IMR-90 (cell line): ENCODE measurements around the gene SMCHD1. TPM values are rescaled to one million over a fixed set of nuclear protein-coding genes. Genes with fewer than 3 reads are reported as not detected.

Source experiments
- ATAC-seq: fragments of 200-7000 bp; cut with Tn5 transposase; 2 replicates; pipeline ENCODE4 v1.9.1; 2020; ENCODE audit warnings: low read depth, mild to moderate bottlenecking, moderate library complexity
- BruUV-seq: library from RNA; stranded (reverse); fragments of 400-500 nt; replicated peaks from 2 replicates; lab custom pipeline; 2021; lab: Mats Ljungman, UMichigan
- CTCF ChIA-PET: fragments of 300-600 bp; formaldehyde crosslinking; extraction: SDS; loops from one replicate; lab custom pipeline; 2021; ENCODE audit warnings: antibody characterized with exemption; lab: Yijun Ruan, JAX
- POLR2A ChIA-PET: fragments of 300-600 bp; sonication (Branson Sonifier 250); formaldehyde crosslinking; loops from one replicate; lab custom pipeline; 2022; ENCODE audit warnings: antibody characterized with exemption; ENCODE audit not compliant: unreplicated experiment; lab: Charles Lee
- DNase-seq: peaks from one replicate; pipeline ENCODE4 v3.0.0; 2013
- H2AFZ ChIP-seq: replicated peaks from 2 replicates; pipeline ENCODE3; 2013; ENCODE audit warnings: low read length, mild to moderate bottlenecking; ENCODE audit not compliant: poor library complexity
- H2AK5ac ChIP-seq: 2 replicates; pipeline ENCODE4 v1.6.1; 2013; ENCODE audit warnings: low read depth, low read length, inconsistent platforms
- H2AK9ac ChIP-seq: replicated peaks from 2 replicates; pipeline ENCODE3; 2013; ENCODE audit warnings: mild to moderate bottlenecking, low read depth, low read length, moderate library complexity; ENCODE audit not compliant: poor library complexity
- H2BK120ac ChIP-seq: 2 replicates; pipeline ENCODE4 v1.6.1; 2013; ENCODE audit warnings: low read depth, low read length, inconsistent platforms
- H2BK15ac ChIP-seq: 3 replicates; pipeline ENCODE4 v1.6.1; 2013; ENCODE audit warnings: low read depth, low read length, inconsistent platforms
- H2BK20ac ChIP-seq: 2 replicates; pipeline ENCODE4 v1.6.1; 2013; ENCODE audit warnings: low read depth, mild to moderate bottlenecking, inconsistent platforms, low read length, moderate library complexity
- H2BK5ac ChIP-seq: 2 replicates; pipeline ENCODE4 v1.6.1; 2013; ENCODE audit warnings: mild to moderate bottlenecking, low read depth, low read length, inconsistent platforms; ENCODE audit not compliant: poor library complexity, severe bottlenecking
- H3K14ac ChIP-seq: replicated peaks from 2 replicates; pipeline ENCODE4 v1.6.1; 2013; ENCODE audit warnings: low read depth, low read length, inconsistent platforms
- H3K18ac ChIP-seq: 2 replicates; pipeline ENCODE4 v1.6.1; 2013; ENCODE audit warnings: low read depth, low read length, control low read depth
- H3K23ac ChIP-seq: 2 replicates; pipeline ENCODE4 v1.6.1; 2013; ENCODE audit warnings: low read depth, low read length, inconsistent platforms
- H3K27ac ChIP-seq: 2 replicates; pipeline ENCODE4 v1.5.1; 2013; ENCODE audit warnings: mild to moderate bottlenecking, control low read depth, low read length; ENCODE audit not compliant: insufficient read depth
- H3K27me3 ChIP-seq: 2 replicates; pipeline ENCODE4 v1.6.1; 2013; ENCODE audit warnings: low read length; ENCODE audit not compliant: control insufficient read depth, insufficient read depth
- H3K36me3 ChIP-seq: 2 replicates; pipeline ENCODE4 v1.6.1; 2013; ENCODE audit warnings: low read length, mixed read lengths; ENCODE audit not compliant: control insufficient read depth, insufficient read depth
- H3K4ac ChIP-seq: 2 replicates; pipeline ENCODE4 v1.6.1; 2013; ENCODE audit warnings: low read depth, low read length, inconsistent platforms
- H3K4me1 ChIP-seq: 2 replicates; pipeline ENCODE4 v1.6.1; 2013; ENCODE audit warnings: low read length, mixed read lengths; ENCODE audit not compliant: control insufficient read depth, insufficient read depth
- H3K4me2 ChIP-seq: 2 replicates; pipeline ENCODE4 v1.6.1; 2013; ENCODE audit warnings: low read depth, mild to moderate bottlenecking, control low read depth, low read length, moderate library complexity
- H3K4me3 ChIP-seq: 2 replicates; pipeline ENCODE4 v1.5.1; 2013; ENCODE audit warnings: low read depth, mild to moderate bottlenecking, control low read depth, low read length, moderate library complexity; ENCODE audit not compliant: insufficient read depth
- H3K56ac ChIP-seq: 2 replicates; pipeline ENCODE4 v1.6.1; 2013; ENCODE audit warnings: low read length, inconsistent platforms; ENCODE audit not compliant: insufficient read depth; ENCODE audit errors: extremely low read depth
- H3K79me1 ChIP-seq, 2 experiments: 2 replicates each; pipeline ENCODE4 v1.6.1; 2013; ENCODE audit warnings: low read length in 2 of 2, inconsistent platforms in 1 of 2, low read depth in 1 of 2
- H3K9ac ChIP-seq: 2 replicates; pipeline ENCODE4 v1.6.1; 2013; ENCODE audit warnings: low read depth, low read length, control low read depth
- H3K9me1 ChIP-seq: 2 replicates; pipeline ENCODE4 v1.6.1; 2013; ENCODE audit warnings: low read length, inconsistent platforms; ENCODE audit not compliant: insufficient read depth
- H3K9me3 ChIP-seq: 2 replicates; pipeline ENCODE4 v1.6.1; 2013; ENCODE audit warnings: low read length; ENCODE audit not compliant: control insufficient read depth, insufficient read depth
- H4K20me1 ChIP-seq: 2 replicates; pipeline ENCODE4 v1.6.1; 2013; ENCODE audit warnings: low read length, inconsistent platforms; ENCODE audit not compliant: insufficient read depth
- H4K5ac ChIP-seq: 2 replicates; pipeline ENCODE4 v1.6.1; 2013; ENCODE audit warnings: mild to moderate bottlenecking, low read depth, low read length, control low read depth
- H4K8ac ChIP-seq, 2 experiments: 2 replicates each; pipeline ENCODE4 v1.6.1; 2013; ENCODE audit warnings: low read depth in 2 of 2, low read length in 2 of 2, control low read depth in 1 of 2, inconsistent platforms in 1 of 2
- H4K91ac ChIP-seq: 2 replicates; pipeline ENCODE4 v1.6.1; 2013; ENCODE audit warnings: low read depth, low read length, inconsistent platforms; ENCODE audit not compliant: insufficient read depth
- CEBPB ChIP-seq: IDR thresholded peaks from 2 replicates; pipeline ENCODE4 v1.6.1; 2012; ENCODE audit warnings: low read depth, low read length, improper control_type of control experiment
- CHD1 ChIP-seq: IDR thresholded peaks from 2 replicates; pipeline ENCODE4 v1.6.1; 2012; ENCODE audit warnings: low read depth, low read length, improper control_type of control experiment
- FOS ChIP-seq: fragments of 150-350 bp; IDR thresholded peaks from 2 replicates; pipeline ENCODE4 v1.6.1; 2016; ENCODE audit warnings: low read depth, low read length
- MAFK ChIP-seq: IDR thresholded peaks from 2 replicates; pipeline ENCODE4 v1.6.1; 2012; ENCODE audit warnings: low read depth, low read length, improper control_type of control experiment
- MXI1 ChIP-seq: IDR thresholded peaks from 2 replicates; pipeline ENCODE4 v1.6.1; 2012; ENCODE audit warnings: low read depth, mild to moderate bottlenecking, low read length, moderate library complexity, borderline replicate concordance
- NFE2L2 ChIP-seq: fragments of 150-350 bp; IDR thresholded peaks from 2 replicates; pipeline ENCODE4 v1.6.1; 2016; ENCODE audit warnings: low read depth, mild to moderate bottlenecking, low read length
- RCOR1 ChIP-seq: IDR thresholded peaks from 2 replicates; pipeline ENCODE4 v1.6.1; 2012; ENCODE audit warnings: mild to moderate bottlenecking, low read length, improper control_type of control experiment; ENCODE audit not compliant: insufficient replicate concordance
- RFX5 ChIP-seq: IDR thresholded peaks from 2 replicates; pipeline ENCODE4 v1.8.0; 2012; ENCODE audit warnings: low read depth, mild to moderate bottlenecking, low read length, moderate library complexity
- SMC3 ChIP-seq: fragments of 150-350 bp; IDR thresholded peaks from 2 replicates; pipeline ENCODE4 v1.6.1; 2016; ENCODE audit warnings: low read depth, mild to moderate bottlenecking, antibody characterized with exemption, low read length, moderate library complexity
- WGBS, 2 experiments: methylation state at CpG; one replicate each; pipeline versions ENCODE4 v1.1.5 to v1.1.7; 2013; ENCODE audit warnings: missing lambda C conversion rate in 2 of 2; ENCODE audit not compliant: insufficient read length in 1 of 2; ENCODE audit errors: extremely low coverage in 2 of 2; 5-methylcytosine and 5-hydroxymethylcytosine counted together
- dilution Hi-C: fragments of 300-500 bp; cut with HindIII; formaldehyde crosslinking; loops from one replicate; pipeline ENCODE4 v1.14.3; 2018; ENCODE audit warnings: low sequenced_read_pairs; ENCODE audit not compliant: unreplicated experiment
- in situ Hi-C: fragments of 300-500 bp; cut with MboI; formaldehyde crosslinking; loops from 3 replicates; pipeline ENCODE4 v1.14.3; 2019; ENCODE audit warnings: low sequenced_read_pairs, inconsistent platforms, mixed read lengths
- intact Hi-C: fragments of 100-400 bp; cut with micrococcal nuclease; formaldehyde crosslinking; loops from 2 replicates; pipeline ENCODE4 v1.10.0; 2022
- polyA plus RNA-seq, 3 experiments: library from polyadenylated mRNA; depleted of rRNA; stranded (reverse); fragments of >200 nt; gene quantifications; 2 replicates each; pipeline ENCODE4 v1.2.3, GENCODE V29; 2012; ENCODE audit warnings: low replicate concordance in 1 of 3
- total RNA-seq: library from RNA; depleted of rRNA; stranded (reverse); fragments of >200 nt; gene quantifications from 2 replicates; pipeline ENCODE4 v1.2.3, GENCODE V29; 2012
- TF ChIP-seq, protein P1 (sequence below): conservative IDR thresholded peaks from 2 replicates; pipeline ENCODE4 v1.5.1; 2012; ENCODE audit warnings: mild to moderate bottlenecking, low read depth, low read length, improper control_type of control experiment
- TF ChIP-seq, protein P2 (sequence below): fragments of 150-350 bp; IDR thresholded peaks from 2 replicates; pipeline ENCODE4 v1.6.1; 2016; ENCODE audit warnings: low read depth, mild to moderate bottlenecking, low read length, moderate library complexity, borderline replicate concordance
- TF ChIP-seq, protein P3 (sequence below): fragments of 150-350 bp; IDR thresholded peaks from 2 replicates; pipeline ENCODE4 v1.6.1; 2017; ENCODE audit warnings: mild to moderate bottlenecking, antibody characterized with exemption, low read length, low read depth

Gene SMCHD1
- total and polyA plus RNA-seq, 2 of the 4 experiments (the other 2 are of a cell fraction), result 14.8 to 47.3 TPM

DNA sequence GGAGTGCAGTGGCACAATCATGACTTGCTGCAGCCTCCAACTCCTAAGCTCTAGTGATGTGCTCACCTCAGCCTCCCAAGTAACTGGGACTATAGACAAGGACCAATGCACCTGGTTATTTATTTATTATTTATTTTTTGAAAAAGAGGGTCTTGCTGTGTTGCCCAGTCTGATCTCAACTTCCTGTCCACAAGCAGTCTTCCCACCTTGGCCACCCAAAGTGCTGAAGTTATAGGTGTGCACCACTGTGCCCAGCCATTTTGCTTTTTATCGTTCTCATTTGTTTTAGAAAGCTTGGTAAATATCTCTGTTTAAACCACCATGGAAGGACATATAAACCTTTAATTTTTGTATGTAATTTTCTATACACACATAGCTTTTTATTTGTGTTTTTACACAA is 74.2 kb downstream of the SMCHD1 start:
- no peak overlapping the region for H2BK20ac ChIP-seq
- no peak overlapping the region for H3K27ac ChIP-seq
- in situ Hi-C loops (no loop called here), intact Hi-C loops (no loop called here), dilution Hi-C loops (no loop called here)
- no peaks in the 10 kb centered on the region for H4K20me1 ChIP-seq
- H3K4ac ChIP-seq, result no peak overlapping the region
- H3K36me3 ChIP-seq, result peaks cover 26% of the 10 kb centered on the region
- no TSS peak for BruUV-seq
- WGBS, 2 experiments, result no CpG with 5 or more reads among the region's 1 CpG
- H3K23ac ChIP-seq, result no peak overlapping the region
- CTCF ChIA-PET, result no interaction called here
- no peak overlapping the region for H4K91ac ChIP-seq
- no peak for TF ChIP-seq MXI1
- no peak for TF ChIP-seq CHD1
- TF ChIP-seq, protein P1, sequence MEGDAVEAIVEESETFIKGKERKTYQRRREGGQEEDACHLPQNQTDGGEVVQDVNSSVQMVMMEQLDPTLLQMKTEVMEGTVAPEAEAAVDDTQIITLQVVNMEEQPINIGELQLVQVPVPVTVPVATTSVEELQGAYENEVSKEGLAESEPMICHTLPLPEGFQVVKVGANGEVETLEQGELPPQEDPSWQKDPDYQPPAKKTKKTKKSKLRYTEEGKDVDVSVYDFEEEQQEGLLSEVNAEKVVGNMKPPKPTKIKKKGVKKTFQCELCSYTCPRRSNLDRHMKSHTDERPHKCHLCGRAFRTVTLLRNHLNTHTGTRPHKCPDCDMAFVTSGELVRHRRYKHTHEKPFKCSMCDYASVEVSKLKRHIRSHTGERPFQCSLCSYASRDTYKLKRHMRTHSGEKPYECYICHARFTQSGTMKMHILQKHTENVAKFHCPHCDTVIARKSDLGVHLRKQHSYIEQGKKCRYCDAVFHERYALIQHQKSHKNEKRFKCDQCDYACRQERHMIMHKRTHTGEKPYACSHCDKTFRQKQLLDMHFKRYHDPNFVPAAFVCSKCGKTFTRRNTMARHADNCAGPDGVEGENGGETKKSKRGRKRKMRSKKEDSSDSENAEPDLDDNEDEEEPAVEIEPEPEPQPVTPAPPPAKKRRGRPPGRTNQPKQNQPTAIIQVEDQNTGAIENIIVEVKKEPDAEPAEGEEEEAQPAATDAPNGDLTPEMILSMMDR, result no peak
- TF ChIP-seq MAFK, result no peak
- TF ChIP-seq RFX5, result no peak
- TF ChIP-seq, protein P2, sequence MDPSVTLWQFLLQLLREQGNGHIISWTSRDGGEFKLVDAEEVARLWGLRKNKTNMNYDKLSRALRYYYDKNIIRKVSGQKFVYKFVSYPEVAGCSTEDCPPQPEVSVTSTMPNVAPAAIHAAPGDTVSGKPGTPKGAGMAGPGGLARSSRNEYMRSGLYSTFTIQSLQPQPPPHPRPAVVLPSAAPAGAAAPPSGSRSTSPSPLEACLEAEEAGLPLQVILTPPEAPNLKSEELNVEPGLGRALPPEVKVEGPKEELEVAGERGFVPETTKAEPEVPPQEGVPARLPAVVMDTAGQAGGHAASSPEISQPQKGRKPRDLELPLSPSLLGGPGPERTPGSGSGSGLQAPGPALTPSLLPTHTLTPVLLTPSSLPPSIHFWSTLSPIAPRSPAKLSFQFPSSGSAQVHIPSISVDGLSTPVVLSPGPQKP, result no peak
- TF ChIP-seq FOS, result no peak
- no peak for TF ChIP-seq CEBPB
- TF ChIP-seq SMC3, result no peak
- no peak for TF ChIP-seq NFE2L2
- TF ChIP-seq RCOR1, result no peak
- TF ChIP-seq, protein P3, sequence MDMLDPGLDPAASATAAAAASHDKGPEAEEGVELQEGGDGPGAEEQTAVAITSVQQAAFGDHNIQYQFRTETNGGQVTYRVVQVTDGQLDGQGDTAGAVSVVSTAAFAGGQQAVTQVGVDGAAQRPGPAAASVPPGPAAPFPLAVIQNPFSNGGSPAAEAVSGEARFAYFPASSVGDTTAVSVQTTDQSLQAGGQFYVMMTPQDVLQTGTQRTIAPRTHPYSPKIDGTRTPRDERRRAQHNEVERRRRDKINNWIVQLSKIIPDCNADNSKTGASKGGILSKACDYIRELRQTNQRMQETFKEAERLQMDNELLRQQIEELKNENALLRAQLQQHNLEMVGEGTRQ, result no peak
- H3K4me1 ChIP-seq, result no peaks in the 10 kb centered on the region
- no peak overlapping the region for H3K4me2 ChIP-seq
- no peak overlapping the region for H2BK120ac ChIP-seq
- peaks cover 6% of the 10 kb centered on the region in 2 experiments; a peak in 3 of 4 replicates for H3K79me1 ChIP-seq
- H2AK5ac ChIP-seq, result no peak overlapping the region
- no peak overlapping the region for H4K5ac ChIP-seq
- no peak for DNase-seq
- no peak overlapping the region for H2BK5ac ChIP-seq
- no peak overlapping the region for H2AK9ac ChIP-seq
- no peak overlapping the region for H2BK15ac ChIP-seq
- ATAC-seq, result no peak
- no peaks in the 10 kb centered on the region for H3K9me3 ChIP-seq
- H2AFZ ChIP-seq, result no peak overlapping the region
- no peak overlapping the region for H3K4me3 ChIP-seq
- no peak overlapping the region for H4K8ac ChIP-seq
- H3K27me3 ChIP-seq, result no peaks in the 10 kb centered on the region
- POLR2A ChIA-PET, result no interaction called here
- no peak overlapping the region for H3K18ac ChIP-seq
- no peak overlapping the region for H3K56ac ChIP-seq
- no peak overlapping the region for H3K9ac ChIP-seq
- H3K9me1 ChIP-seq, result no peaks in the 10 kb centered on the region
- H3K14ac ChIP-seq, result no peak overlapping the region
